NB4 (cell line): ENCODE data around the gene PIAS4.

ENCODE experiments used
- MYC ChIP-seq: IDR thresholded peaks from 2 replicates; pipeline ENCODE4 v1.6.1; 2011; ENCODE audit warnings: low read depth, low read length
- POLR2A ChIP-seq: IDR thresholded peaks from 2 replicates; pipeline ENCODE4 v1.6.1; 2011; ENCODE audit warnings: mild to moderate bottlenecking; ENCODE audit not compliant: insufficient read length; ENCODE audit errors: extremely low read depth
- TF ChIP-seq, protein P1 (sequence below): IDR thresholded peaks from one replicate; pipeline ENCODE4 v1.5.1; 2012; ENCODE audit warnings: low read depth, low read length
- TF ChIP-seq, protein P2 (sequence below): IDR thresholded peaks from 2 replicates; pipeline ENCODE4 v1.6.1; 2011; ENCODE audit warnings: low read depth, low read length

DNA sequence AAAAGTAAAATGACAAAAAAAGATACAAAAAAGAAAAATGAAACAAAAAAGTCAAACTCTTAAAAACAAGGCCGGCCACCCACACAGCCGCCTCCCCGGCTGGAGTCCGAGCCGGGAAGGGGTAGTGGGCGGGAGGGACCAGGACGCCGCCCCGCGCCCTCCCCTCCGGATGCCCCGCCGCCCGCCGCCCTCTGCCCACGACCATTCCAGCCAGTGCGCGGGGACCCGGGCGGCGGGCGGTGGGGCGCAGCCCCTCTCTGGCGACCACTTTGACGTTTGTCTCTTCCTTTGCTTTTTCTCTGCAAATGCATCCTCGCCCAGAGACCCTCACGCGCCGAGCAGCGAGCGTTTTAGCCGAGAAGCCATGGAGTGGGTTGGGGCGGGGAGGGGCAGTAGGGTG lies 30.5 kb downstream of the PIAS4 start:
- TF ChIP-seq, protein P1, sequence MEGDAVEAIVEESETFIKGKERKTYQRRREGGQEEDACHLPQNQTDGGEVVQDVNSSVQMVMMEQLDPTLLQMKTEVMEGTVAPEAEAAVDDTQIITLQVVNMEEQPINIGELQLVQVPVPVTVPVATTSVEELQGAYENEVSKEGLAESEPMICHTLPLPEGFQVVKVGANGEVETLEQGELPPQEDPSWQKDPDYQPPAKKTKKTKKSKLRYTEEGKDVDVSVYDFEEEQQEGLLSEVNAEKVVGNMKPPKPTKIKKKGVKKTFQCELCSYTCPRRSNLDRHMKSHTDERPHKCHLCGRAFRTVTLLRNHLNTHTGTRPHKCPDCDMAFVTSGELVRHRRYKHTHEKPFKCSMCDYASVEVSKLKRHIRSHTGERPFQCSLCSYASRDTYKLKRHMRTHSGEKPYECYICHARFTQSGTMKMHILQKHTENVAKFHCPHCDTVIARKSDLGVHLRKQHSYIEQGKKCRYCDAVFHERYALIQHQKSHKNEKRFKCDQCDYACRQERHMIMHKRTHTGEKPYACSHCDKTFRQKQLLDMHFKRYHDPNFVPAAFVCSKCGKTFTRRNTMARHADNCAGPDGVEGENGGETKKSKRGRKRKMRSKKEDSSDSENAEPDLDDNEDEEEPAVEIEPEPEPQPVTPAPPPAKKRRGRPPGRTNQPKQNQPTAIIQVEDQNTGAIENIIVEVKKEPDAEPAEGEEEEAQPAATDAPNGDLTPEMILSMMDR: no peak
- TF ChIP-seq, protein P2, sequence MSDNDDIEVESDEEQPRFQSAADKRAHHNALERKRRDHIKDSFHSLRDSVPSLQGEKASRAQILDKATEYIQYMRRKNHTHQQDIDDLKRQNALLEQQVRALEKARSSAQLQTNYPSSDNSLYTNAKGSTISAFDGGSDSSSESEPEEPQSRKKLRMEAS: no peak
- TF ChIP-seq POLR2A (no peak), MYC (no peak)
